Activated naive CD4-positive, alpha-beta T cell treated with anti-CD3 and anti-CD28 coated beads for 36 hours (primary cell): ENCODE data around the gene MESD. TPM values are rescaled to one million over a fixed set of nuclear protein-coding genes. Genes with fewer than 3 reads are reported as not detected.

Experiments
- CTCF ChIA-PET: fragments of 350-600 bp; sonication (Branson Sonifier 250); formaldehyde crosslinking; loops from one replicate; lab custom pipeline; 2021; ENCODE audit warnings: antibody characterized with exemption; lab: Charles Lee
- DNase-seq: peaks from one replicate; pipeline ENCODE4 v3.0.0-alpha.2; 2020
- H3K27ac Mint-ChIP-seq: one replicate; pipeline ENCODE4 v1.8.0; 2021; ENCODE audit warnings: mild to moderate bottlenecking, mixed read lengths
- H3K27me3 Mint-ChIP-seq: one replicate; pipeline ENCODE4 v1.8.0; 2021; ENCODE audit warnings: low read depth, mixed read lengths
- H3K36me3 Mint-ChIP-seq: one replicate; pipeline ENCODE4 v1.8.0; 2021; ENCODE audit warnings: low read depth, mixed read lengths
- H3K4me1 Mint-ChIP-seq: one replicate; pipeline ENCODE4 v1.8.0; 2021; ENCODE audit warnings: low read depth, mixed read lengths
- H3K4me3 Mint-ChIP-seq: one replicate; pipeline ENCODE4 v1.8.0; 2021; ENCODE audit warnings: mild to moderate bottlenecking, moderate library complexity, mixed read lengths
- H3K9me3 Mint-ChIP-seq: one replicate; pipeline ENCODE4 v1.8.0; 2021; ENCODE audit warnings: mixed read lengths
- intact Hi-C: fragments of 100-400 bp; cut with micrococcal nuclease; formaldehyde crosslinking; loops from one replicate; pipeline ENCODE4 v1.15.1; 2023
- microRNA-seq: library from miRNA; unstranded; fragments of <30 nt; microRNA quantifications from one replicate; pipeline ENCODE4 v1.2.0, GENCODE V29; 2022; ENCODE audit warnings: borderline microRNAs expressed, borderline replicate concordance
- total RNA-seq, 2 experiments: library from RNA; stranded (reverse); gene quantifications; one replicate each; pipeline ENCODE4 v1.2.3, GENCODE V29; 2021

Gene MESD
- total RNA-seq, 2 experiments from 2014 or later: 12.5 to 15.1 TPM

DNA sequence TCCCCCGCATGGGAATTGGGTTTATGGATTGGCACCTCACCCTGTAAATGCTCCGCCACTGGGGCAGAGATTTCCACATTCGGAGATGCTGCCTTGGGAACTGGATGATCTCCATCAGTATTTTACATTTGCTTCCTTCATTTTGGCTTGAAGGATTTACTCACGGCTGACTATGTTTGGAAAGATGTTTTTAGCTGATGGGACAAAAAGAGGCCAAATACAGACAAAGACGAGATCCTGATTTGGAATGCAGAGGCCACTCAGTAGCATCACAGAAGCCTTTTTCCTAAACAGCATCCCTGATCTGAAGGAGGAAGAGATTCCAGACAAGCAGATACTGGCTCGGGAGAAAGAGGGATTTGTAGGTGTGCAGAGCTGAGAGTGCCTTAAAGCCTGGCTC, 76.9 kb downstream of the MESD start:
- no peak overlapping the region for H3K27ac Mint-ChIP-seq
- no peak overlapping the region for H3K4me3 Mint-ChIP-seq
- DNase-seq: no peak
- no peaks in the 10 kb centered on the region for H3K4me1 Mint-ChIP-seq
- peaks cover 19% of the 10 kb centered on the region for H3K36me3 Mint-ChIP-seq
- CTCF ChIA-PET: interaction anchor here (0.6 kb wide), 1 partner anchor 1016 kb away, joined by 6 read pairs; the partner anchor contains the start of gene MTHFS
- no peaks in the 10 kb centered on the region for H3K9me3 Mint-ChIP-seq
- H3K27me3 Mint-ChIP-seq: no peaks in the 10 kb centered on the region
- intact Hi-C loops: no loop called here

DNA sequence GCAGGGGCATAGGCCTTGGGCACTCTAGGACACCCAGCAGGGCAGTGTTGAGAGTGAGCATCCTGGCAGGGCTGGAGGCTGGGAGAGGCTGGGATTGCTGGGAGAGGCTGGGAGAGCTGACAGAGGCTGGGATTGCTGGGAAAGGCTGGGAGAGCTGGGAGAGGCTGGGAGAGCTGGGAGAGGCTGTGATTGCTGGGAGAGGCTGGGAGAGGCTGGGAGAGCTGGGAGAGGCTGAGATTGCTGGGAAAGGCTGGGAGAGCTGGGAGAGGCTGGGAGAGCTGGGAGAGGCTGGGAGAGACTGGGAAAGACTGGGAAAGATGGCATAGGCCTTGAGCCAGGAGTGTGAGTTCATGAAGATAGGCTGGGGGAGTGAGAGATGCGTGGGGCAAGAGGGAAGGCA, 77.8 kb downstream of the MESD start:
- H3K9me3 Mint-ChIP-seq: no peaks in the 10 kb centered on the region
- peaks cover 19% of the 10 kb centered on the region for H3K36me3 Mint-ChIP-seq
- intact Hi-C loops: no loop called here
- H3K4me1 Mint-ChIP-seq: no peaks in the 10 kb centered on the region
- H3K27me3 Mint-ChIP-seq: no peaks in the 10 kb centered on the region
- no peak overlapping the region for H3K27ac Mint-ChIP-seq
- no peak for DNase-seq
- H3K4me3 Mint-ChIP-seq: no peak overlapping the region
- CTCF ChIA-PET: no interaction called here

DNA sequence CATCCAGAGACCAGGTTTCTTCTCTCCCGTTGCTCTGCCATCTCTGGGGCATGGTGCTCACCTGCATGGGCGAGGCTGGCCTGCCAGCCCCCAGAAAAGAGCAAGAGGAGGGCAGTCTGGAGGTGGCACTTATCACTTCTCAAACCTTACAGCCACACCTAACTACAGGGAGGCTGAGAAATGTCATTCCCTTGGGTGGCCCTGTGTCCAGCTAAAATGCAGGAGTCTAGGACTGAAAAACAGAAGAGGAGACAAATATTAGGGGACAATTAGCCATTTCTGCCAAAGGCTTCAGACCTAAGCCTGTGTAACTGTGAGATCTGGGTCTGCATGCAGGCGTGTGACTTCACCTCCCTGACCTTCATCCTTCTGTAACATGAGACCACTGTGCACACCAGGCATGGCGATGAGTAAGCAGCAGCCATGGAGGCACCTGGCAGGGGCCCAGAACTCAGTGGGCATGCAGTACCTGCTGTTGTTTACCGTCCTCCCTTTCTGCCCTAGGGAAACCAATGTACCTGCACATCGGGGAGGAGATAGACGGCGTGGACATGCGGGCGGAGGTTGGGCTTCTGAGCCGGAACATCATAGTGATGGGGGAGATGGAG, 83.4 kb downstream of the MESD start:
- Mint-ChIP-seq H3K4me1 (no peaks in the 10 kb centered on the region), H3K27ac (no peak overlapping the region), H3K27me3 (no peaks in the 10 kb centered on the region), H3K4me3 (no peak overlapping the region), H3K36me3 (peaks cover 21% of the 10 kb centered on the region), H3K9me3 (no peaks in the 10 kb centered on the region)
- intact Hi-C loops: no loop called here
- CTCF ChIA-PET: no interaction called here
- DNase-seq: no peak

DNA sequence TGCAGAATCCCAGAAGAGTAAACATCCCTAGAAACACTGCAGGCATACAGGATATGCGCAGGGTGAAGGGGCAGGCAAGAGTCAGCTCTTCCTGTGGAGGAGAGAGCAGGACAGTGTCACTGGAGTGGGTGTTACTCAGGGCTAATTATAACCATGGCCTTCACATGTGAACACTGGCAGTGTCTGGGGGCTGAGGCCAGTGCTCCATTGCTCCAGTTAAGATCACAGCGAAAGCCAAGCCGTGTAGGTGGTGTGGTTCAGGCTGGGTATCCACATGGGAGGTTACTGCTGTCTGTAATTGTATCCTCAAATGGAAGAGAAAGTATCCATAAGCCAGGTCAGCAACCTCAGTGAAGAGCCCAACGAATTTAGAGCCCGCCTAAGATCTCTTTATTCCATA, 84.6 kb downstream of the MESD start:
- Mint-ChIP-seq H3K36me3 (peaks cover 12% of the 10 kb centered on the region), H3K27me3 (no peaks in the 10 kb centered on the region), H3K4me1 (no peaks in the 10 kb centered on the region), H3K9me3 (no peaks in the 10 kb centered on the region), H3K4me3 (no peak overlapping the region), H3K27ac (no peak overlapping the region)
- intact Hi-C loops: no loop called here
- CTCF ChIA-PET: no interaction called here
- DNase-seq: no peak

DNA sequence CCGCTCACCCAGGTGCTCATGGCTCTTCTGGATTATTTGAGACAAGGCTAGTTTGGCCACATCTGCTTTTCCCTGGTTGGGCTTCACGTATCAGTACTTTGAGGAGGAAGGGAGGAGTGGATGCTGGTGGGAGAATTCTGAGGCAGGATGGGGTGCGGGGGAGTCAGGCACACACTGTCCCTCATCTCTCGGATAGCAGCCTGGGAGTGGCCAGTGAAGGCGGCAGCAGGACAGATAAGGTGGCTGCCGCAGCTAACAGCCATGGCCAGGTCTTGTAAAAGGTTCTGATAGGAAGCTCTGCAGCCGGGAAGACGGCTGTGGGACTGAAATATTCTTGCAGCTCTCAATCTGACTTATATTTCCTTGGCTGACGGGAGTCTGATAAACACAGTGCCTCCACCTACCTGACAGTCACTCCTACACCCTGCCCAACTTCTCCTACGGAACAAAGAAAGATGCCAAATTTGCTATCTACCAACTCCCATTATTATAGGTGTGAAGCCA, 87.3 kb downstream of the MESD start:
- Mint-ChIP-seq H3K27me3 (no peaks in the 10 kb centered on the region), H3K36me3 (peaks cover 4% of the 10 kb centered on the region), H3K4me1 (no peaks in the 10 kb centered on the region), H3K27ac (no peak overlapping the region), H3K9me3 (no peaks in the 10 kb centered on the region), H3K4me3 (no peak overlapping the region)
- CTCF ChIA-PET: no interaction called here
- no peak for DNase-seq
- intact Hi-C loops: no loop called here

DNA sequence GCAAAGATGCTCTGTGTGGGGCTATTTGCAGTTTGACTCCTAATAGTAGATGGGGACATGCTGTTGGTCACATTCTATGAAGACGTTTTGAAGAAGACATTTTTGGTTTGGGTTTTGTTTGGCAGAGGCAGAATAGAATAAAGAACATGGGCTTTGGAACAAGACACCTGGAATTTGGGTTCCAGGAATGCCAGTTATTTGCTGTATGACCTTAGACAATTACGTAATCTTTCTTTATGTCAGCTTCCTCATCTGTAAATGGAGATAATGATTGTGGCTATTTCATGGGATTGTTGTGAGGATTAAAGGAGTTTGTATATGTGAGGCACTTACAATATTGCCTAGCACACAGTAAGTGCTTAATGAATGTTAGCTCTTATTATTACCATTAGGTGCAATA, 91.6 kb downstream of the MESD start:
- CTCF ChIA-PET: no interaction called here
- no peak for DNase-seq
- intact Hi-C loops: no loop called here
- Mint-ChIP-seq H3K4me1 (no peaks in the 10 kb centered on the region), H3K4me3 (no peak overlapping the region), H3K27ac (no peak overlapping the region), H3K9me3 (peaks cover 12% of the 10 kb centered on the region), H3K36me3 (peaks cover 11% of the 10 kb centered on the region), H3K27me3 (no peaks in the 10 kb centered on the region)

Small RNAs within 50 kb of the gene (microRNA-seq; reads per million reads assigned to microRNA genes)
- not detected for gene MIR4514

Other genes with a start within 250 kb of the MESD start
- gene CEMIP, start 210.4 kb downstream of the MESD start, total RNA-seq: not detected
- 10 to 100 TPM; 15.9 to 16.6 TPM for gene TLNRD1, start 11.1 kb upstream of the MESD start, total RNA-seq
- gene CFAP161, start 144.5 kb upstream of the MESD start, total RNA-seq: not detected
- 10 to 100 TPM; 36.4 to 38.8 TPM for gene IL16, start 207.1 kb upstream of the MESD start, total RNA-seq